ENCODE measurements around the gene TGFB1. TPM values are rescaled to one million over a fixed set of nuclear protein-coding genes. Genes with fewer than 3 reads are reported as not detected.

Gene TGFB1
- total RNA-seq, 1 experiment from 2014 or later, result 10.4 TPM

GRCh38 chr19:41319500-41320184, 34.1 kb downstream of the TGFB1 start:
- peaks cover 5% of the 10 kb centered on the region for H3K9me3 Mint-ChIP-seq
- ChIA-PET POLR2A (no interaction called here), CTCF (interaction anchor here (0.8 to 1.5 kb wide), 2 partner anchors 22 to 32 kb away, joined by 3 to 4 read pairs; no protein-coding TSS in a partner anchor)
- H3K27ac Mint-ChIP-seq, result no peak overlapping the region
- ATAC-seq (no peak), DNase-seq (ENCODE audit: low spot score) (no peak)
- H3K4me1 Mint-ChIP-seq, result peaks cover 30% of the 10 kb centered on the region
- TF ChIP-seq FOXJ3 (CRISPR knock-in tag; IDR thresholded peaks at IDR 0.05; ENCODE audit: borderline replicate concordance), result no peak
- no peak for TF ChIP-seq PRRX2 (CRISPR knock-in tag; IDR thresholded peaks at IDR 0.05)
- no peak for TF ChIP-seq CDX4 (CRISPR knock-in tag; IDR thresholded peaks at IDR 0.05; ENCODE audit: borderline replicate concordance)
- TF ChIP-seq SP1 (CRISPR knock-in tag; conservative IDR thresholded peaks at IDR 0.05), result no peak
- TF ChIP-seq ZNF425 (CRISPR knock-in tag; conservative IDR thresholded peaks at IDR 0.05), result no peak
- TF ChIP-seq E2F1 (CRISPR knock-in tag; IDR thresholded peaks at IDR 0.05), result no peak
- no peak for TF ChIP-seq ZNF416 (CRISPR knock-in tag; IDR thresholded peaks at IDR 0.05)
- no peak for TF ChIP-seq ZNF121 (CRISPR knock-in tag; IDR thresholded peaks at IDR 0.05)
- no peak for TF ChIP-seq CREB1 (CRISPR knock-in tag; IDR thresholded peaks at IDR 0.05)
- H3K27me3 Mint-ChIP-seq (ENCODE audit: low read depth), result no peaks in the 10 kb centered on the region
- H3K4me3 Mint-ChIP-seq, result no peak overlapping the region
- H3K36me3 Mint-ChIP-seq, result peaks cover 31% of the 10 kb centered on the region

GRCh38 chr19:41318696-41319499, 34.8 kb downstream of the TGFB1 start:
- Mint-ChIP-seq H3K27ac (no peak overlapping the region), H3K36me3 (peaks cover 36% of the 10 kb centered on the region), H3K4me1 (peaks cover 23% of the 10 kb centered on the region), H3K9me3 (peaks cover 5% of the 10 kb centered on the region), H3K4me3 (no peak overlapping the region), H3K27me3 (ENCODE audit: low read depth) (no peaks in the 10 kb centered on the region)
- TF ChIP-seq ZBTB21 (CRISPR knock-in tag; IDR thresholded peaks at IDR 0.05; ENCODE audit: borderline replicate concordance), result no peak
- ChIA-PET POLR2A (no interaction called here), CTCF (interaction anchor here (0.6 to 1.0 kb wide), 3 partner anchors 10 to 62 kb away, joined by 4 to 5 read pairs (median 4); no protein-coding TSS in a partner anchor)
- ATAC-seq, result no peak
- no peak for DNase-seq (ENCODE audit: low spot score)

- Mint-ChIP-seq H3K27me3 (ENCODE audit: low read depth) (no peaks in the 10 kb centered on the region), H3K27ac (no peak overlapping the region), H3K9me3 (peaks cover 5% of the 10 kb centered on the region), H3K36me3 (peaks cover 42% of the 10 kb centered on the region), H3K4me1 (peaks cover 12% of the 10 kb centered on the region), H3K4me3 (no peak overlapping the region)
- no peak for ATAC-seq
- ChIA-PET POLR2A (no interaction called here), CTCF (interaction anchor here (0.6 kb wide), 1 partner anchor 37 kb away, joined by 3 read pairs; no protein-coding TSS in a partner anchor)
- no peak for DNase-seq (ENCODE audit: low spot score)
- TF ChIP-seq STAT6 (CRISPR knock-in tag; conservative IDR thresholded peaks at IDR 0.05; ENCODE audit: low read depth), result no peak
- no peak for TF ChIP-seq FOXK1 (CRISPR knock-in tag; IDR thresholded peaks at IDR 0.05)
- no peak for TF ChIP-seq NR1H2 (CRISPR knock-in tag; IDR thresholded peaks at IDR 0.05)
- no peak for TF ChIP-seq ELF4 (CRISPR knock-in tag; IDR thresholded peaks at IDR 0.05; ENCODE audit: low read depth)
- no peak for TF ChIP-seq ETV6 (CRISPR knock-in tag; IDR thresholded peaks at IDR 0.05)
- no peak for TF ChIP-seq NFYB (CRISPR knock-in tag; conservative IDR thresholded peaks at IDR 0.05; ENCODE audit: low read depth)
- TF ChIP-seq HMGXB4 (CRISPR knock-in tag; IDR thresholded peaks at IDR 0.05), result no peak
- no peak for TF ChIP-seq ZNF138 (CRISPR knock-in tag; conservative IDR thresholded peaks at IDR 0.05)
- no peak for TF ChIP-seq RORB (CRISPR knock-in tag; IDR thresholded peaks at IDR 0.05)
- no peak for TF ChIP-seq GABPB1 (CRISPR knock-in tag; IDR thresholded peaks at IDR 0.05)
These were observed 37.3 kb downstream of the TGFB1 start for GRCh38 chr19:41316306-41316920.
